ENCODE data around the gene SFI1.

The SFI1 gene

DNA sequence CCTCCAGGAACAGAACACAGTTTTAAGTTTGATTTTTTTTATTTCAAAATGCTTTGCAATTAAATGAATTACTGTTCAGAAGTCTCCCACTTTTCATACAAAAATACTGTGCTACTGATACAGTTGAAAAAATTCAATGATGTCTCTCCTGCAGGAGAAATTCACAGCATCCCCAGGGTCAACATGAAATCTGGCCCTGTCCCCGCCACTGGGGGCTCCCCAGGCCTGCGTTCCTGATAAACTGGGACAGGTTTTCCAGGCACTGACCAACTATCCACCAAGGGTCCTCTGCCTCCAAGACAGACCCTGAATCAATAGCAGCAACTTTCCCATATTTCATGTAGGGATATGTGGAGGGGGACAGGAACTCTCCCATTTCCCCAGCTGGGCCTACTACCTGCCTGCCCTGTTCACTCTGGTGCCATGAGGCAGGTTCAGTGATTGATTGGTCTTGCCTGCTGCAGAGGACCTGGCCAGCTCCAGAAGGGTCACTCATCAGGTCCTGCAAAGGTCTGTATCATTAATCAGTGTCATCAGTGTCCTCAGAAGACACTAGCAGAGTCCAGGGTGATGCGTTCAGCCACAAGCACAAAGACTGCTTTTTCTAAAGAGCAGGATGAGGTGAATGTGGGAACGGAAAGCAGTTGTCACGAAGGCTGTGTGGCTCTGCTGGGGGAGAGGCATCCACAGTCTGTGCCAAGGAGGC, 122.3 kb downstream of the SFI1 start:
- no peak for DNase-seq

DNA sequence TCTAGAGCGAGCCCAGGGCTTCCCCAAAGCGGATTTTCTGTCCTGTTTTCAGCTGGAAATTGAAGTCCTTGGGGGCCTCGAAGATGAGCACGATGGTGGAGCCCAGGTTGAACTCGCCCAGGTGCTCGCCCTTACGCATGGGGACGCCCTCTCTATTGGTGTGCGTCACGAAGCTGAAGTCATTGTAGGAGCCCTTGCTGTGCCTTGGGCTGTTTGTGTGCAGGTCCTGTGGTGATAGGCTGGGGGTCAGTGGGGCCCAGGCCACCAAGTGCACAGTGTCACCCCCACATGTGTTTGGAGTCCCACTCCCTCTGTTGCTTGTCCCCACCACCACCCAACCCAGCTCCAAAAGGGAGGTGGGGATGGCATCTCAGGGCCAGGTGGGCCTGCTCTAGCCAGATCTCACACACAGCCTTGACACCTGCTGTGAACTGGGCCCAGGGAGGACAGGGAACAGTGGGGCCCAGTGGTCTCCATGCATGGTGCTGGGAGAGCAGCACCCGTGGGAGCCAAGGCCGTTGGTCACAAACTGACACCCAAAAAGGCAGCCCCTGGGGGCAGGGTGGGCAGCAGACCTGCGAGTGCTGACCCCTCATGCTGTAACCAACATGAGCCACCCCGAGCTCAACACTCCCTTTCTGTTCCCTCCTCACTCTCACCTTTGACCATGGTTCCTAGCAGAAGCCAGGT, 123.4 kb downstream of the SFI1 start:
- DNase-seq: no peak

DNA sequence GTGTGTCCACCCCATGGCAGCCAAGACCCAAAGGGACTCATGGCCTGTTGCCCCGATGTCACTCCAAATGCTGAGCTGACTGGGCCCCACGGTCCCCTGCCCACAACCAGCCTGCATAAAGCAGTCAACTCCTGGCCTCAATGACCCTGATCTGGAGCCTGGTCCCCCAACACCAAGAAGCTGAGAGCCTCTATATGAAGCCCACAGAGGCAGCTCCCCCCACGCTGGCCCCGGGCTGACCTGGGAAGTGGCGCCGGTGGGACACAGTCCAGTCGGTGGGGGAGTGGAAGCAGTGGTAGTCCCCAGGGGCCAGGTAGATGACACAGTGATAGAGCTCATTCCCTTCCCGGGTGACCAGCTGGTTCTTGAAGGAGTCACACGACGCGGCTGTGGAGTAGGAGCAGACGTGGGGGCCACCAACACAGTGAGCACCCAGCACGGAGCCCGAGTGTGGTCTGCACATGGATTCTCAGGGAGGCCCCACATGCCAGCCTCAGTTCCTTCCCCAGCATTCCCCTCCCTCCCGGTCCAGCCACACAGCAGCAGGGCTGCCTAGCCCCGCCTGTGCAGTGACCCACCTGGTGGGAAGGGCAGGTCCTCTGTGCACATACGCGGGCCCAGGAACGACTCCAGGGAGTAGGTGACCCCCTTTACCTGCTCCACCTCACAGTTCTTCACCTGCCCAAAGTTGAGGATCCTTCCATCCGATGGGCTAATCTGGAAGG, 124.6 kb downstream of the SFI1 start:
- no peak for DNase-seq

DNA sequence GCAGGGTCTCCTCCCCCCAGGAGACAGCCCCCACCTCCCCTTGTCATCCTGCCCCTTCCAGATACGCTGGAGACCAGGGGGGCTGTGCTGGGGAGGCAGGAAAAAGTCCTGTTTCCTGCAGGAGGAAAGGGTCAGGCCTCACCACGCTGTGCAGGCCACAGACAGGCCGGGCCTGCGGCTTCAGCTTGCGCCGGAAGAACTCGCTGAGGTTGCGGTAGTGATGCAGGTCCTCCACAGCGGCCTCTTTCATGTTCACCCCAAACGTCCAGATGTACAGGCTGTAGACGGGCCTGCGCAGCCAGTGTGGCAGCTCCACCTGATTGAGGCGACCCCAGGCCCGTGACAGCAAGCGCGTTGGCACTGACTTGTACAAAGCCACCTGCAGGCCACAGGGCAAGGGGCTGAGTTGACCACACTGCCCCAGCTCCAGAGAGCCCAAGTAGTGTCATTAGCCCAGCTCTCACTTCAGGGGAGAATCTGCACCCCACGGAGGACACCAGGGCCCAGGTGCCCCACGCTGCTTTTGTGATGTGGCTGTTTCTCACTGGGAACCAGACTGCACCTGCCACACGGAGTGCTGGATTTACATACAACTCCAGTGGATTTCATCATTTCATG, 125.3 kb downstream of the SFI1 start:
- no peak for DNase-seq

DNA sequence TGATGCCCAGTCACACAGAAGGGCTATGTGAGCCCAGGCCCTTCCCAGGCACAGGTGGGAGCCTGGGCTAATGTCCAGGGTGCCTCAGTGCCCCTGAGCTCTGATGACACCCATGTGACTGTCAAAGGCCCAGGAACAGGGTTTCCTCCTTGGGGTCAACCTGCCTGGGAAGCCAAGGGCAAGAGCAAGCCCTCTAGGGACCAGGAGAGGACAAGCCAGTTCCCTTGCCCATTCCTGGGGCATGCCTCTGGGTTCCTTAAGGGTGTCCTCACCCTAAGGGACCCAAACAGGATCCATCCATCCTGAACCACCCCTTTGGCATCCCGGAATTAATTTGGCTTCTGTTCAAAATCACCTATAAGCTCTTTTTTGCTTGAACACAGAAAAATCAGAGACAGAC, 126.6 kb downstream of the SFI1 start:
- DNase-seq: no peak

DNA sequence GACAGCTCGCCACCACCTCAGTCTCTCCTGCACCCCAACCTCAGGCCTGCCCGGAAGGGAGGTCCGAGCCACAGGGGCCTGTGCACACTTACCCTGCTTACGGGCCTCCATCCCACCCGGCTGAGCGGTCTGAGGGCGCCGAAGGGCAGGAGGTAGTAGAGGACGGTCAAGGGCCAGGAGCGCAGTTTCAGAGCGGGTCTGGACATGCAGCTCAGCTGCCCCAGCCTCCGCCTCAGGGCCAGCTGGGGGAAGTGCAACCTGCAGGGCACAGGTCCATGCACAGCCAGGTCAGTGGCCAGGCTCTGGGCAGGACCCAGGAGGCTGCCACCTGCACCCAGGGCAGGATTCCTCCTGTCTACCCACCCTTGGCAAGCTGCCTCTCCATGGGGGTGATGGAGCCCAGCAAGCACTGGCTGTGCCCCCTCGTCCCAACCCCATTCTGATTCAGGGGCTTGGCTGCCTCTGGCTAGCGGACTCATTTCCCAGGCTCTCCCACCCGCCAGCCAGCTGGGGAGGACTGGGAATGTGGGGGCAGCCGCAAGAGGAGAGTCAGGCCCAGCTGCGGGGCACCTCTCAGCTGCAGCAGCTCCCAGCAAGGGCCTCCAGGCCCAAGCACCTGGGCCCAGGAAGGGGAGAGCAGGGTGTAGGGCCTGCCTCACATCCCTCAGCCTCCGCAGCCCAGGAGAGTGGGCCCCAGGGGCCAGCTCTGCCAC, 127.4 kb downstream of the SFI1 start:
- DNase-seq: no peak

DNA sequence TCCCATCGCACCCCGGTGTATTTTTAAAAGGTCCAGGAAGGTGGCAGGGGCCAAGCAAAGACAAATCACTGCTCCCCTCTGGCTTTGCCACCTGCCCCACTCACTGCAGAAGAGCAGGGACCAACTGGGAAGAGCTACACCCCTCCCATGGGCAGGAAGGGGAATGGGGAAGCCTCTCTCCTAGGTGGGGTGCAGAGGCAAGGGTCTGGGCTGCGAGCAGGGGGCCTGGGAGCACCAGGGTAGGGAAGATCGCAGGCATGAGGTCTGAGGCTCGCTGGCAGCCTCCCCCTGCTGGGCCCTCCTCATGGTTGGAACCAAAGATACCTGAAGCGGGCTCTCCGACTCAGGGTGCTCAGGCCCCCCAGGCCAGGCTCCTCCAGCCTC, 128.9 kb downstream of the SFI1 start:
- DNase-seq: no peak

DNA sequence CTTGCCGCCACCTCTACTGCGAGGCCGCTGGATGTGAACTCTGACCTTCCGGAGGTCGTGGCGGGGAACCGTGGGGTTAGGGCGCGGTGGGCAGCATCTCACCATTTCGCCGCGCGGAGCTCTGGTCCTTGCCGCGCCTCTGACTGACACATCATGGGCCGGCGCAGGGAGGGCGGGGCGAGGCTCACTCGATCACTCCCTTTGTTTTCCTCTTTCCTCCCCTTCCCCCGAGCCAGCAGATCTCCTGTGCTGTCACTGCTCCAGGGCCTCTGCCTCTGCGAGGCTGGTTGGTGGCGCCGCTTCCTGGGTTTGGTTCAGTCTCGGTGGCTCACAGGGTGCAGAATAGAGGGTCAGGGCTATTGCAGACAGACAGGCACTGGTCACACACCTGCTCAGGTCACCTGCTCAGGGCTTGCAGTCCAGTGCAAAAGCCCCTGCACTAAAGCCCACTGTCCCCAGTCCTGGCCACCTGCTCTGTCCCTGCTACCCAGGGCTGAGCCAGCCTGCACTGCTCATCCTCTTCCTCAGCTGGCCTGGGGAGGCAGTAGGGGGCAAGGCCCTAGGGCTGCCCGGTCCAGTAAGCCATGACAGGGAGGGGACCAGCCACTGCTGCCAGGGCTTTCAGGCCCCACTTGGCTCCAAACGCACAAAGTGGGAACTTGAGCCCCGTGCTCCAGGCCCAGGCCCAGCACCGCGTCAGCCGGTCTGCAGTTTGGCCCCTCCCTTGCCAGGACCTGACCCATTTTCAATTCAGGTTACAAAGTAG, 129.5 kb downstream of the SFI1 start:
- no peak for DNase-seq

DNA sequence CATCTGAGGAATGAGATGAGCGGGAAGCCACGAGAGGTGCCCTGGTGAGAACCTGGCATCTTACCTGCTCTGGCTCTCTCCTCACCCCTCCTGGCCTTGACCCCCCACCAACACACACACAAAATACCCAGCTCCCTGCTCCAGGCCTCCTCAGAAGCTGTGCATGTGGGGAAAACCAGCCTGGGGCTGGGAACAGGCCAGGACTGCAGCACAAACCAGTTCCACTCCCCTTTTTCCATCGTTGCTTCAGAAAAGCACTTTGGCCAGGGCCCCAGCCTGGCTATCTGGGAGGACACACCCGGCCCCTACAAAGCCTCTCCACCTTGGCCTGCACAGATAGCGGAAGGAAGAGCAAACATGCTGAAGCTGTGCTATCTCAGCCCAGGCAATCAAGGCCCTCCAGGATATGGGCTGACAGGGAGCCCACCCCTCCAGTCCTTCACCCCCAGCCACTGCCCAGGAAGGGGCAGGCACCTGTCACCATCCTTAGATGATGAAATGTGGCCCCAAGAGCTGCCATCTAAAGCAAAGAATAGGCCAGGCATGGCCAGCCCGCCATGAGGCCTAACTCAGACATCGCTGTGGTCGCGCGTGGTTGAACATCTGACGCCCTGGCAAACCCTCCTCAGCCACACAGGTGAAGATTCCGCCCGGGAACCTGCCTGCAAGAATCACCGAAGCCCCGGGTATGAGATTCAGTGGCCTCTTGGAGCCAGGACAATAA, 130.3 kb downstream of the SFI1 start:
- no peak for DNase-seq

DNA sequence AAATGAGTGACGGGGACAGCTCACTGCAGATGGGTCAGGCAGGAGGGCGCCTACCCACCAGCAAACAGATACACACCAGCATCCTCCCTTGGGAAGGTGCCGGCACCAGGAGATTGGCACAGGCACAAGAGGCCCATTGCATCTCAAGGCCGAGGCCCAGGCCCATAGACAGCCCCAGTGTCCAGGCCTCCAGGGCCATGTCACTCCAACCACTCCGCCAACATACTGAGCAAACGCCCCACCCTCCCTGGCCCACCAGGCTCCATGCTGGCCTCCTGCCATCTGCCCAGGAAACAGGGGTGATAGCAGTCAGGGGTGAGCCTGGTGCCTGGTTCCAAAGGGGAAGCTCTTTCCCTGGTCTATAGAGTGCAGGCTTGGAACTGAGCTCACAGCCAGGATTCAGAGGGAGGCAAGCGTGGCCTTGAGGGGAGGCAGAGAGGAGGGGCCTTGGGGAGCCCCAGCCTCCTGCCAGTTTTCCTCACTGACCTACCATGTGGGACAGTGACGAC, 130.9 kb downstream of the SFI1 start:
- DNase-seq: no peak

DNA sequence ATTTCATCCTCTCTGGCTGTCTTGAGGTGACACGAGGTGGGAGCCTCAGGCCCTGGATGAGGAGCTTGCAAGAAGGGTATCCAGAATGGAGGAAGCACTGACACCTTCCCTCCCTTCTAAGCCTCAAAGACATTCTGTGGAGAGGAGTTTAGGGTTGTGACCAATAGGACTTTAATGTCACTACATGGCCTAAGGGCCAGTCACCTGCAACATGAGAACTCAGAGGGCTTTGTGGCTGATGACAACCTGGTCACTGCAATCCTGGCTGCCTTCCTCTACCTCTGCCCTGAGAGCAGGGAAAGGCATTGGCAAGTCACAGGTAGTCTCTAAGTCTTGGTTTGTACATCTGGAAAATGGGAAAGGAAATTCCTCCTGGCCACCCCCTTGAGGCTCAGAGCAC, 132.0 kb downstream of the SFI1 start:
- DNase-seq: no peak

DNA sequence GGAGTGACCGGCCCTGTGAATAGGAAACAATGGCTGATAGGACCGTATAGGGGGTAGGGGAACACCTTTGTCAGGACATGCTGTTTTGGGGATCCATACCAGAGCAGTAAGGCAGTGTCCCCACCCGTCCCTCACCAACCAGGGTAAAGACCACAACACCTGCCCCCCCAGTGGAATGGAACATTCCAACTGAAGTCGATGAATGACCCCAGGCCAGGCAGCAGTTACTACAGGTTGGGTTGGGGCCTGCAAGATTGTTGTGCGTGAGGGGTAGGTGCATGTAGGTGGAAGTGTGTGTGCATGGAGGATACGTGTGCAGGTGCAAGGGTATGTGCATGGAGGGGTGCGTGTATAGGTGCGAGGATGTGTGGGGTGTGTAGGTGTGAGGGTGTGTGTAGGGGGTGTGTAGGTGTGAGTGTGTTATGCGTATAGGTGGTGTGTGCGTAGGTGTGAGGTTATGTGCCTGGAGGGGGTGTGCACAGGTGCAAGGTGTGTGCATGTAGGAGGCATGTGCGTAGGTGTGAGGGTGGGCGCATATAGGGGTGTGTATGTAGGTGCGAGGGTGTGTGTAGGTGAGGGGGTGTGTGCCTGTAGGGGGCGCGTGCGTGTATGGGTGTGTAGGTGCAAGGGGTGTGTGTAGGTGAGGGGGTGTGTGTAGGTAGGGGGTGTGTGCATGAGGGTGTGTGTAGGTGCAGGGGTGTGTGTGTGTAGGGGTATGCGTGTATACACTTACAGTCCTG, 132.8 kb downstream of the SFI1 start:
- no peak for DNase-seq

DNA sequence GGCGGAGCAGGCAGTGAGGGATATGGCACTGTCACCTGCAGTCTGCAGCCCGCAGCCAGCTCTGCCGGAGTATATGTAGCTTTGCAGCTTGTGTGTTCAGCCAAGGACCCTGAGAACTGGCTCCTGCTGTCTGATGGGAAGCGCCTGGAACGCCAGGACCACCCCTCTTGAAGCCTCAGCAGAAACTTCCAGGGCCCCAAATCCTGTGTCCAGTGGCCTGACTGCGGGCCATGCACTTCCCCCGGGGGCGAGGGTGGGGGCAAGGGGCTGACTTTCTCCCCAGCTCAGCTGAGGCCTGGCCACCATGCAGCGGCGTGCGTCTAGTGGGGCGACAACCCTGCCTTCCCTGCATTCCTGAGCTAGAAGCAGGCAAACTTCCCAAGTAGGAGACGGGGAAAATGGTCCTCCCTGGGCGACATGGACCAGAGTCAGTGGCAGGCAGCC, 133.4 kb downstream of the SFI1 start:
- DNase-seq: no peak

DNA sequence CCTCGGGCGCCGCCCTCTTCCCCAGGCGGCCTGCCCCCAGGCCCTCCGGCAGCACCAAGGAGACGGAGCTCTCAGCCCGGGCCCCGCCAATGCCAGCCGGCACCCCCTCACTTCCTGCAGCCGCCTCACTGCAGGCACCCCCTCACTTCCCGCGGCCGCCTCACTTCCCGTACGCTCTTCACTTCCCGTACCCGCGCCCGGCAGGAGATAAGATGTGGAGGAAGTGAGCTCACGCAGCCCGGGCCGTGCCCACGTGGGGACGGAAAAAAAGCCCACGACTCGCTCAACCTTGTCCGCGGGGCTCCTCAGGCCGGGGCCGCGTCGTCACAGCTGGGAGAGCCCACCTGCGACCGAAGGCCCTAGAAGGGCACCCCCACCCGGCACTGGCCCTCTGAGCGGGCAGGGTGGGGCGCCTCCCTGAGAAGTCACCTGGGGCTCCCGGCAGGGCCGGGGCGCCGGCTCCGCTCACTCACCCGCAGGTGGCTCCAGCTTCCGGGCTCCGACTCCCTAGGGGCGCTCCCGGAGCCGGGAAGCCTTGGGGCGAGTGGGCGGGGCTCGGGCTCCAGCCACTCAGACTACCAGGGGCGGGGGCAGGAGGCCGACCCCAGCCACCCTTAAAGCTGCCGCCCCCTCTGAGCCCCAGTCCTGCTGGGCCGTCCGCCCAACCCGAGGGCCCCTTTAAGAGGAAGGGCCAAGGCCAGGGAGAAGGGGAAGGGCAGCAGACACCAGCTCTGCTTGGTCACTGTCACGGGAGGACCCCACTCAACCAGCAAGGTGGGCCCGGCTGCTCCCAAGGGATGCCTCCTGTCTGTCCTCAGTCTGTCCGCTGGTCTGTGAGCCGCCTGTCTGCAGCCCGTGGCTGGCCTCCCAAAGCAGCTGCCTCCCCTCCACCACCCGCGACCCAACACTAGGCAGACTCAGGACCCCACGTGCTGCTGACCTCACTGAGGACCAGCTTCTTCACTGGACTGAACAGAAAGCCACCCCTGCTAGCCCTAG, 134.3 kb downstream of the SFI1 start:
- DNase-seq: peak; percentile 89

DNA sequence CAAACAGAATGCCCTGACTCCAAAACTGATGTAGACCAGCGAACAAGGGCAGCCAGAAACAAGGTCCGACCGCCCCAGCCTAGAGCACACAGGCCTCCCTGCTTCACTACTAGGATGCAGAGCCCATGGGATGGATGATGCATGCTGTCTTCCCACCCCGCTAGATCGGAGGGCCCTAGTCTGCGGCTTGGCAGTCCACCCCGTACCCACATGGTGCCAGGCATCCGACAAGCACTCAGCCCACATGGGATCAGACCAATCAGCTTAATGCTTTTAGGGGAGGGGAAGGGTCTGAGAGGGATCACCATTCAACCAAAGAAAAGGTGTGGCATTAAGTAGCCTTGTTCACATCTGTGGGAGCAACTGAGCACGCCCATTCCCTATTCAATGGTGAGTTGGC, 135.1 kb downstream of the SFI1 start:
- no peak for DNase-seq

DNA sequence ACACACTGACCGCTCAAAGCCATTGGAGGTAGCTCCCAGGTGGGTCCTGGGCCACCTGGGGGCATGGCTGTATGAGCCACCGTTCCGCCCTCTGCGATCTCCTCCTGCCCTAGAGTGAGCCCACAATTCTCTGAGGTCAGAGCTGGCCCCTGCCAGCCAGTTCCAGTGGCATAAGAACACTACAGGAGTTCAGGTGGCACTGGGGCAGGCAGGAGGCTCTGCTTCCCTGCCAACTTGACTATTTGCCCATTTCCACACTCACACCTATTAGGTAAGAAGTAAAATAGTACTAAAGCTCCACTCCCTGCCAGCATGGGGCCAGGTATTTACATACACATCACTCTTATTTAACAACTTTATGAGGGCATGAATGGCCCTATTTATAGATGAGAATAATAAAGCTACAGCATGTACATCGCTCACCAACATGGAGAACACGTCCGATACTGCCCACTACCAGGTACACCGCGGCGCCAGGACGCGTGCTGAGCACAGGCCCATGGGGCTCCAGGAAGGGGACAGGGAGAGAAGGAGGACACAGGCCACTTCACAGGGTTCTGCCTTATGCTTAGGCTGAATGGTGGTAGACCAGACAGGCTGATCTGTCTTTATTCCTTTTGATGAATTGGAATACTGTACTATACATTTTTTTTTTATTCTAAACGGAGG, 139.4 kb downstream of the SFI1 start:
- no peak for DNase-seq

DNA sequence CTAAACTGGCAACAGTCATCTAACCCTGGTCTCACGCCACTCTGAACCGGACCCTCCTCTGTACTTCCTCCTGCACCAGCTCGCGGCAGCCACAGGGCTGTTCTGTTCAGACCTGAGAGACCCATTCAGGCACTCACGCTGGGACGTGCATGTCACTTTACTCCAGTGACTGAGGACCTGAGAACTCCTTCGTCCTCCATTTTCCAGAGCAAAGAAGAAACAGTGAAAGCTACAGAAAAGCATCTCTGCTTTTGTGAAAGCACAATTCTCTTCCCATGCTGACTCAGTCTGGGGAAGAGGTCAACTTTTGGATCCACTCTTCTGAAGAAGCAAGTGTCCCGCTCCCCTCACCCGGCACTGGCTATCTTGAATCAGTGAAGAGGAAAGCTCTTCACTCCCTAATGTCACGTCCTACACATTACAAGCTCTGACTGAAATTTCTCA, 141.1 kb downstream of the SFI1 start:
- peak; percentile 79 for DNase-seq

DNA sequence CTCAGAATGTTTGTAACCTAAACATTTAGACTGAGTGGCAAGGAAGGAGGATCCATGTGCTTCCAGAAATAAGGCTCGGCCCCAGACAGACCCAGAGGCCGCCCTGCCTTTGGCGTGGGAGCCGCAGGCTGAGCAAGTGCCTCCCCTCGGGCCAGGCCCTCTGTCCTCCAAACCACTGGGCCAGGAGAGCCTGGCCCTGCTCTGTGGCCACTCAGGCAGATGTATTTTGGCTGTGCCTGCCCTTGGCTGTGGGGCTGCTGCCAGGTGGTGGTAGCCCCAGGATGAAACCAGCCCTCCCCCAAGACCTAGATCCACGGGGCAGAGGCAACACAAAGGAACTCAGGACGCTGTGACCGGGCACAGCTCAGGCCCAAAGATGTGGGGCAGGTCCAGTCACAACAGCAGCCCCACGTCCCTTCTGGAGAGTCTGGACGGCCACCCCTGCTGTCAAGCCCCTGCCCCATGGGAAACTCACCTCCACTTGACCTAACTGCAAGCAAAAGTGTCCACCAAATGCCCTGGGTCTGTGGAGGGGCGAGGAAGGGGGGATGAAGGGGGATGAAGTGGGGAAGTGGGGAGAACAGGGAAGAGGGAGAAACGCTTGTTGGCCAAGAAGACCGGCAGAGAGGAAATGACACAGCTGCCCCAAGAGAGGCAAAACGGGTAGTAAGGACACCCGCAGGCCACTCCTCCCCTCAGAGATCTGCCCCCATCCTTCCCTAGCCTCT, 141.7 kb downstream of the SFI1 start:
- peak; percentile 91 for DNase-seq
